MCF 10A (cell line): ENCODE data around the gene CTBP1. TPM values are rescaled to one million over a fixed set of nuclear protein-coding genes. Genes with fewer than 3 reads are reported as not detected.

Source experiments
- BruUV-seq: library from RNA; stranded (reverse); fragments of 400-500 nt; replicated peaks from 2 replicates; lab custom pipeline; 2021; lab: Mats Ljungman, UMichigan
- CTCF ChIA-PET: fragments of 300-600 bp; sonication (Branson Sonifier 250); formaldehyde crosslinking; extraction: SDS; loops from one replicate; lab custom pipeline; 2021; ENCODE audit warnings: antibody characterized with exemption, inconsistent platforms; lab: Yijun Ruan, JAX
- POLR2A ChIA-PET: fragments of 300-600, 350-650 bp; sonication (Branson Sonifier 250); formaldehyde crosslinking; extraction: SDS; loops from one replicate; lab custom pipeline; 2020; ENCODE audit warnings: antibody characterized with exemption, inconsistent platforms; lab: Yijun Ruan, JAX
- DNase-seq: peaks from one replicate; pipeline ENCODE4 v3.0.0-alpha.2; 2018; ENCODE audit not compliant: unreplicated experiment
- H3K27ac Mint-ChIP-seq: one replicate; pipeline ENCODE4 v1.8.0; 2022; ENCODE audit warnings: mild to moderate bottlenecking, low read depth, mixed read lengths; ENCODE audit not compliant: unreplicated experiment
- H3K27me3 Mint-ChIP-seq: one replicate; pipeline ENCODE4 v1.8.0; 2022; ENCODE audit warnings: mixed read lengths; ENCODE audit not compliant: insufficient read depth, unreplicated experiment
- H3K36me3 Mint-ChIP-seq: one replicate; pipeline ENCODE4 v1.8.0; 2022; ENCODE audit warnings: mild to moderate bottlenecking, moderate library complexity, mixed read lengths; ENCODE audit not compliant: insufficient read depth, unreplicated experiment
- H3K4me1 Mint-ChIP-seq: one replicate; pipeline ENCODE4 v1.8.0; 2022; ENCODE audit warnings: mixed read lengths; ENCODE audit not compliant: insufficient read depth, unreplicated experiment
- H3K4me3 Mint-ChIP-seq: one replicate; pipeline ENCODE4 v1.8.0; 2022; ENCODE audit warnings: mild to moderate bottlenecking, moderate library complexity, mixed read lengths; ENCODE audit not compliant: unreplicated experiment
- H3K9me3 Mint-ChIP-seq: one replicate; pipeline ENCODE4 v1.8.0; 2022; ENCODE audit warnings: mixed read lengths; ENCODE audit not compliant: unreplicated experiment
- intact Hi-C: fragments of 100-400 bp; cut with micrococcal nuclease; formaldehyde crosslinking; loops from 2 replicates; pipeline ENCODE4 v1.14.1; 2022
- total RNA-seq: library from RNA; stranded (reverse); gene quantifications from 2 replicates; pipeline ENCODE4 v1.2.3, GENCODE V29; 2022
- TF ChIP-seq, protein P1 (sequence below): fragments of 200-600 bp; IDR thresholded peaks from one replicate; pipeline ENCODE4 v1.8.0; 2022; ENCODE audit warnings: antibody characterized with exemption, mild to moderate bottlenecking; ENCODE audit not compliant: unreplicated experiment

The CTBP1 gene
- total RNA-seq, 1 experiment from 2014 or later, result 152 TPM

DNA sequence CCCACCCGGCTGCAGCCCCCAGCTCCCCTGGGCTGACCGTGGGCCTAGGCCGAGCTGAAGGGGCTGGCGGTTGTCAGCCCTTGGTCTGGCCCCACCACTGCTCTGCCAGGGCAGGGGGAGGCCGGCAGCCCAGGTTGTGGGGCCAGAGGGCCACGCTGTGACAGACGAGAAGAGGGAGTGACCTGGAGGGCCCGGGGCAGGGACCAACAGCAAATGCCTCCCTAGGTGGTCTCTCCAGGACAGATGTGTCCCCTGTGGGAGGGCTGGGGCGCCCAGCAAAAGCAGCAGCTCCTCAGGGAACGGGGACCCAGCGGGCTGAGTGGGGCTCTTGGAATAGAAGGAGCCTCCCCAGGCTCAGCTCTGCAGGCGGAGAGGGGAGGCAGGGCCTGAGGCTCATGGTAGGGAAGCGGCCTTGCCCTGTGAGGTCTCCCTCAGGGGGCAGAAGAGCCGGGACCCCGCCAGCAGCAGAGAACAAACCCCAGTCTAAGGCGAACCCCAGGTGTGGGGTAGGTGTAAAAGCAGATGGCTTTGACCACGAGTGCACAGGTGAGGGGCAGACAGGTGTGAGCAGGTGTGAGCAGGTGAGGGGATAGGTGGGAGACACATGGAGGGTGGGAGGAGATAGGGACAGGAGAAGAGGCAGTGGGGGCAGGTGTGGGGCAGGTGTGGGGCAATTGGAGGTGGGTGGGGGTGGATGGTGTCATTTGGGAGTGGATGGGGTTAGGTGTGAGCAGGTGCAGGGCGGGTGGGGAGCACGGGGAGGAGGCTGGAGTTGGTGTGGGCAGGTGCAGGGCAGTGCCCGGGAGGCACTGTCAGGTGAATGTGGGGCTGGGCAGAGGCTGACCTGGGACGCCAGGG, 42.4 kb downstream of the CTBP1 start:
- Mint-ChIP-seq H3K9me3 (no peaks in the 10 kb centered on the region), H3K27me3 (no peaks in the 10 kb centered on the region), H3K4me1 (peaks cover 5% of the 10 kb centered on the region), H3K27ac (no peak overlapping the region), H3K4me3 (no peak overlapping the region), H3K36me3 (peaks cover 12% of the 10 kb centered on the region)
- BruUV-seq, result no TSS peak
- no peak for DNase-seq
- ChIA-PET POLR2A (no interaction called here), CTCF (no interaction called here)
- intact Hi-C loops, result no loop called here
- TF ChIP-seq, protein P1, sequence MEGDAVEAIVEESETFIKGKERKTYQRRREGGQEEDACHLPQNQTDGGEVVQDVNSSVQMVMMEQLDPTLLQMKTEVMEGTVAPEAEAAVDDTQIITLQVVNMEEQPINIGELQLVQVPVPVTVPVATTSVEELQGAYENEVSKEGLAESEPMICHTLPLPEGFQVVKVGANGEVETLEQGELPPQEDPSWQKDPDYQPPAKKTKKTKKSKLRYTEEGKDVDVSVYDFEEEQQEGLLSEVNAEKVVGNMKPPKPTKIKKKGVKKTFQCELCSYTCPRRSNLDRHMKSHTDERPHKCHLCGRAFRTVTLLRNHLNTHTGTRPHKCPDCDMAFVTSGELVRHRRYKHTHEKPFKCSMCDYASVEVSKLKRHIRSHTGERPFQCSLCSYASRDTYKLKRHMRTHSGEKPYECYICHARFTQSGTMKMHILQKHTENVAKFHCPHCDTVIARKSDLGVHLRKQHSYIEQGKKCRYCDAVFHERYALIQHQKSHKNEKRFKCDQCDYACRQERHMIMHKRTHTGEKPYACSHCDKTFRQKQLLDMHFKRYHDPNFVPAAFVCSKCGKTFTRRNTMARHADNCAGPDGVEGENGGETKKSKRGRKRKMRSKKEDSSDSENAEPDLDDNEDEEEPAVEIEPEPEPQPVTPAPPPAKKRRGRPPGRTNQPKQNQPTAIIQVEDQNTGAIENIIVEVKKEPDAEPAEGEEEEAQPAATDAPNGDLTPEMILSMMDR, result no peak

DNA sequence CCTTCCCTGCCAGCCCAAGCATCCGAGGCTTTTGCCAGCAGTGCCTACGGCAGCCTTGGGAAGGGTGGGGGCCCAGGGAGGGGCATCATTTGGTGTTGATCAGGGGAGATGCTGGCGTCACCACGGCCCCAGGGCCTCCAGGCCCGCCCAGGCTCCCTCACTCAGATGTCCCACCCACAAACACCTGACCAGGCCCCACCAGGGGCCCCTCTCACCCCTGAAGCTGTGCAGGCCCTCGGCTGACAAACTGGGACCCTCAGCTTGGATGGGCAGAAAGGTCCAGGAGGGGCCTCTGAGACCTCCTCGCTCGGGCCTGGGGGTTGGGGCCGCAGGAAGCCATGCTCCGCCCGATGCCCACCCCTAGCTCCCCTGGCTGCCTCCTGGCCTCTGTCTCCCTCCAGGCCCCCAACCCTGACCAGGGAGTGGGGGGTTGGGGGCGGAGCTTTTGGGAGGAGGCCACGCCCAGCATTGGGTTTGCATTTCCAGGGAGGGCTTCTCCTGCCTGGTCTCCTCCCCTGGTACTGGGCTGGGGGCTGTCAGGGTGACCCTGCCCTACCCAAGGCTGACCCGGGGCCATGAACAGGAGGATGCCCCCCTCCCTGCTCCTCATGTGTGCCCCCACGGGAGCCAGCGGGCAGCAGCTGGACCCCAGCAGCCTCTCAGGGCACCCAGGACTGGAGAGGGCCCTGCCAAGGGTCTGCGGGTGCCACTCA, 43.2 kb downstream of the CTBP1 start:
- H3K4me3 Mint-ChIP-seq, result no peak overlapping the region
- POLR2A ChIA-PET, result no interaction called here
- no peak overlapping the region for H3K27ac Mint-ChIP-seq
- H3K9me3 Mint-ChIP-seq, result no peaks in the 10 kb centered on the region
- BruUV-seq, result no TSS peak
- CTCF ChIA-PET, result no interaction called here
- TF ChIP-seq, protein P1, result no peak
- H3K36me3 Mint-ChIP-seq, result peaks cover 4% of the 10 kb centered on the region
- no peak for DNase-seq
- no peaks in the 10 kb centered on the region for H3K27me3 Mint-ChIP-seq
- intact Hi-C loops, result no loop called here
- peaks cover 5% of the 10 kb centered on the region for H3K4me1 Mint-ChIP-seq

DNA sequence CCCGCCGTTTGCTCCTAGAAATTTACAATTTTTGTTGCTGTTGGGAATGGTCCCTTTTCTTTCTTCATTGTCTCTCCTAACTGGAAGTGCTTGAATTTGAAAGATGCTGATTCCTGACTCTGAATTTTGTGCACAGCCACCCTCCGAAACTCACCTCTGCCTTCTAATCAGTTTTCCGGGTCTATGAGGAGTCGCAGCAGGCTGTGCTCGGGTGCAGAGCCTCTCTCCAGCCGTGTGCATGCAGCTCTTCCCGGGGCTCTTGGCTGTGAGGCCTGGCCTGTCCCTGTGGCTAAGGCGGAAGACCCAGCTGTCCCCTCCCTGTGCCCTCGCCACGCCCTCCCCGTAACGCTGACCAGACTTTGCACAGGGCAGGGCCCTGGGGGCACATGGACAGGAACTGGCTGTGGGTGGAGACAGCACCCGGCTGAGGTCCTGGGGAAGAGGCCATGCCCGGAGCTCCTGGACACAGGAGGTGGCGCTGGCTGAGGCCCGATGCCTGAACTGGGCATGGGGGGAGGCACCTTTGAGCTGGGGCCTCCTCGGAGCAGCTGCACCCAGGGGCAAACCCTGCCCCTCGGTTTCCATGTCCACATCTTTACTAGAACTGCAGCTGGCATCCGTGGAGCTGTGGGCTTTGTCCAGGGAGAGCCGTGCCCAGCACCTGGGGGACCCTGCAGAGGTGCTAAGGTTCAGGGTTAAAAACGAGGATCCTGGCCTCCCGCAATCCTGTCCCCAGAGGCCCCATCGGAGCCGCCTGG, 43.9 kb downstream of the CTBP1 start:
- peaks cover 5% of the 10 kb centered on the region for H3K4me1 Mint-ChIP-seq
- H3K9me3 Mint-ChIP-seq, result no peaks in the 10 kb centered on the region
- intact Hi-C loops, result no loop called here
- H3K27me3 Mint-ChIP-seq, result no peaks in the 10 kb centered on the region
- TF ChIP-seq, protein P1, result no peak
- peaks cover 4% of the 10 kb centered on the region for H3K36me3 Mint-ChIP-seq
- BruUV-seq, result no TSS peak
- H3K27ac Mint-ChIP-seq, result no peak overlapping the region
- ChIA-PET CTCF (no interaction called here), POLR2A (no interaction called here)
- DNase-seq, result no peak
- H3K4me3 Mint-ChIP-seq, result no peak overlapping the region
